ENCODE measurements around the gene GABRG3. TPM values are rescaled to one million over a fixed set of nuclear protein-coding genes. Genes with fewer than 3 reads are reported as not detected.

The GABRG3 gene
- total RNA-seq, 2 donors from 2014 or later = not detected

- Mint-ChIP-seq H3K4me3 (no peak overlapping the region), H3K4me1 (ENCODE audit: low read depth in 2 of 2) (no peaks in the 10 kb centered on the region), H3K9me3 (peaks cover 12% of the 10 kb centered on the region), H3K27ac (no peak overlapping the region), H3K27me3 (no peaks in the 10 kb centered on the region), H3K36me3 (no peaks in the 10 kb centered on the region)
- DNase-seq (ENCODE audit: low spot score) = no peak
- no peak for ATAC-seq
These were observed 437.4 kb downstream of the GABRG3 start for GRCh38 chr15:27408428-27408827.

GRCh38 chr15:27410996-27411605, 440.1 kb downstream of the GABRG3 start:
- H3K36me3 Mint-ChIP-seq = no peaks in the 10 kb centered on the region
- DNase-seq (ENCODE audit: low spot score) = no peak
- no peaks in the 10 kb centered on the region for H3K27me3 Mint-ChIP-seq
- no peak overlapping the region for H3K4me3 Mint-ChIP-seq
- H3K4me1 Mint-ChIP-seq (ENCODE audit: low read depth in 2 of 2) = no peaks in the 10 kb centered on the region
- no peak for ATAC-seq
- no peak overlapping the region for H3K27ac Mint-ChIP-seq
- H3K9me3 Mint-ChIP-seq = peaks cover 16% of the 10 kb centered on the region

- no peak for ATAC-seq
These were observed 441.4 kb downstream of the GABRG3 start for GRCh38 chr15:27412415-27412814.

GRCh38 chr15:27414168-27414870, 443.3 kb downstream of the GABRG3 start:
- Mint-ChIP-seq H3K27me3 (no peaks in the 10 kb centered on the region), H3K9me3 (peaks cover 19% of the 10 kb centered on the region), H3K36me3 (no peaks in the 10 kb centered on the region), H3K4me1 (ENCODE audit: low read depth in 2 of 2) (no peaks in the 10 kb centered on the region), H3K27ac (no peak overlapping the region), H3K4me3 (no peak overlapping the region)
- DNase-seq (ENCODE audit: low spot score) (no peak), ATAC-seq (no peak)

More at GRCh38 chr15:27412415-27412814, 441.4 kb downstream of the GABRG3 start:
- Mint-ChIP-seq H3K27me3 (no peaks in the 10 kb centered on the region), H3K4me3 (no peak overlapping the region), H3K4me1 (ENCODE audit: low read depth in 2 of 2) (no peaks in the 10 kb centered on the region), H3K36me3 (no peaks in the 10 kb centered on the region), H3K27ac (no peak overlapping the region), H3K9me3 (peaks cover 13% of the 10 kb centered on the region)
- DNase-seq (ENCODE audit: low spot score) = no peak

GRCh38 chr15:27418726-27419125, 447.7 kb downstream of the GABRG3 start:
- Mint-ChIP-seq H3K27me3 (no peaks in the 10 kb centered on the region), H3K4me1 (ENCODE audit: low read depth in 2 of 2) (no peaks in the 10 kb centered on the region), H3K4me3 (no peak overlapping the region), H3K9me3 (peaks cover 19% of the 10 kb centered on the region), H3K27ac (no peak overlapping the region), H3K36me3 (no peaks in the 10 kb centered on the region)
- DNase-seq (ENCODE audit: low spot score) (no peak), ATAC-seq (no peak)

GRCh38 chr15:27422997-27423396, 452.0 kb downstream of the GABRG3 start:
- Mint-ChIP-seq H3K9me3 (peaks cover 11% of the 10 kb centered on the region), H3K27ac (no peak overlapping the region), H3K4me3 (no peak overlapping the region), H3K4me1 (ENCODE audit: low read depth in 2 of 2) (no peaks in the 10 kb centered on the region), H3K27me3 (no peaks in the 10 kb centered on the region), H3K36me3 (no peaks in the 10 kb centered on the region)
- DNase-seq (ENCODE audit: low spot score) = no peak
- no peak for ATAC-seq

GRCh38 chr15:27426805-27427204, 455.8 kb downstream of the GABRG3 start:
- Mint-ChIP-seq H3K4me1 (ENCODE audit: low read depth in 2 of 2) (no peaks in the 10 kb centered on the region), H3K4me3 (no peak overlapping the region), H3K36me3 (no peaks in the 10 kb centered on the region), H3K27me3 (no peaks in the 10 kb centered on the region), H3K9me3 (peaks cover 9% of the 10 kb centered on the region), H3K27ac (no peak overlapping the region)
- no peak for DNase-seq (ENCODE audit: low spot score)
- ATAC-seq = no peak

- peaks cover 9% of the 10 kb centered on the region for H3K9me3 Mint-ChIP-seq
- no peaks in the 10 kb centered on the region for H3K36me3 Mint-ChIP-seq
- H3K27ac Mint-ChIP-seq = no peak overlapping the region
- no peaks in the 10 kb centered on the region for H3K27me3 Mint-ChIP-seq
- ATAC-seq (no peak), DNase-seq (ENCODE audit: low spot score) (no peak)
- H3K4me1 Mint-ChIP-seq (ENCODE audit: low read depth in 2 of 2) = no peaks in the 10 kb centered on the region
- H3K4me3 Mint-ChIP-seq = no peak overlapping the region
These were observed 456.3 kb downstream of the GABRG3 start for GRCh38 chr15:27427276-27427675.

- DNase-seq (ENCODE audit: low spot score) = no peak
- Mint-ChIP-seq H3K27ac (no peak overlapping the region), H3K36me3 (peaks cover 6% of the 10 kb centered on the region), H3K4me1 (ENCODE audit: low read depth in 2 of 2) (no peaks in the 10 kb centered on the region), H3K9me3 (peaks cover 11% of the 10 kb centered on the region), H3K4me3 (no peak overlapping the region), H3K27me3 (no peaks in the 10 kb centered on the region)
- ATAC-seq = no peak
These were observed 457.2 kb downstream of the GABRG3 start for GRCh38 chr15:27428151-27428550.

- Mint-ChIP-seq H3K9me3 (peaks cover 15% of the 10 kb centered on the region), H3K27ac (no peak overlapping the region), H3K36me3 (peaks cover 6% of the 10 kb centered on the region), H3K4me3 (no peak overlapping the region), H3K27me3 (no peaks in the 10 kb centered on the region), H3K4me1 (ENCODE audit: low read depth in 2 of 2) (no peaks in the 10 kb centered on the region)
- DNase-seq (ENCODE audit: low spot score) (no peak), ATAC-seq (no peak)
These were observed 458.6 kb downstream of the GABRG3 start for GRCh38 chr15:27429577-27429976.

- Mint-ChIP-seq H3K36me3 (peaks cover 6% of the 10 kb centered on the region), H3K4me3 (no peak overlapping the region), H3K27me3 (no peaks in the 10 kb centered on the region), H3K27ac (no peak overlapping the region), H3K9me3 (peaks cover 26% of the 10 kb centered on the region), H3K4me1 (ENCODE audit: low read depth in 2 of 2) (no peaks in the 10 kb centered on the region)
- no peak for DNase-seq (ENCODE audit: low spot score)
- no peak for ATAC-seq
These were observed 462.6 kb downstream of the GABRG3 start for GRCh38 chr15:27433604-27434003.

- DNase-seq (ENCODE audit: low spot score) = no peak
- H3K9me3 Mint-ChIP-seq = peaks cover 25% of the 10 kb centered on the region
- H3K4me1 Mint-ChIP-seq (ENCODE audit: low read depth in 2 of 2) = no peaks in the 10 kb centered on the region
- peaks cover 6% of the 10 kb centered on the region for H3K36me3 Mint-ChIP-seq
- no peaks in the 10 kb centered on the region for H3K27me3 Mint-ChIP-seq
- H3K27ac Mint-ChIP-seq = no peak overlapping the region
- ATAC-seq = no peak
- no peak overlapping the region for H3K4me3 Mint-ChIP-seq
These were observed 467.7 kb downstream of the GABRG3 start for GRCh38 chr15:27438403-27439375.

GRCh38 chr15:27441120-27441519, 470.1 kb downstream of the GABRG3 start:
- Mint-ChIP-seq H3K36me3 (peaks cover 6% of the 10 kb centered on the region), H3K27me3 (no peaks in the 10 kb centered on the region), H3K4me3 (no peak overlapping the region), H3K4me1 (ENCODE audit: low read depth in 2 of 2) (no peaks in the 10 kb centered on the region), H3K27ac (no peak overlapping the region), H3K9me3 (peaks cover 13% of the 10 kb centered on the region)
- ATAC-seq = no peak
- DNase-seq (ENCODE audit: low spot score) = no peak

- Mint-ChIP-seq H3K4me1 (ENCODE audit: low read depth in 2 of 2) (no peaks in the 10 kb centered on the region), H3K36me3 (peaks cover 7% of the 10 kb centered on the region), H3K27ac (no peak overlapping the region), H3K4me3 (no peak overlapping the region), H3K9me3 (peaks cover 22% of the 10 kb centered on the region), H3K27me3 (no peaks in the 10 kb centered on the region)
- no peak for ATAC-seq
- no peak for DNase-seq (ENCODE audit: low spot score)
These were observed 477.3 kb downstream of the GABRG3 start for GRCh38 chr15:27448234-27448633.
